ENCODE results near the gene OSMR. TPM values are rescaled to one million over a fixed set of nuclear protein-coding genes. Genes with fewer than 3 reads are reported as not detected.

The OSMR gene
- total RNA-seq, 1 donor from 2014 or later = 61.6 TPM

- no peak overlapping the region for H3K4me3 ChIP-seq
- H3K9me3 ChIP-seq = no peaks in the 10 kb centered on the region
- no peaks in the 10 kb centered on the region for H3K27me3 ChIP-seq (ENCODE audit: low read depth)
- no peak overlapping the region for H3K27ac ChIP-seq
- peaks cover 99% of the 10 kb centered on the region for H3K36me3 ChIP-seq
- intact Hi-C loops (cut with DNase I) = no loop called here
- H3K4me1 ChIP-seq = no peaks in the 10 kb centered on the region
- no peak for ATAC-seq
- TF ChIP-seq CTCF (IDR thresholded peaks at IDR 0.05) = no peak
- DNase-seq = no peak
Measured at GRCh38 chr5:38948501-38948900, 102.7 kb downstream of the OSMR start.

- H3K4me1 ChIP-seq = no peaks in the 10 kb centered on the region
- no peak for DNase-seq
- intact Hi-C loops (cut with DNase I) = no loop called here
- ATAC-seq = no peak
- H3K27ac ChIP-seq = no peak overlapping the region
- H3K4me3 ChIP-seq = no peak overlapping the region
- H3K27me3 ChIP-seq (ENCODE audit: low read depth) = no peaks in the 10 kb centered on the region
- TF ChIP-seq CTCF (IDR thresholded peaks at IDR 0.05) = no peak
- H3K9me3 ChIP-seq = no peaks in the 10 kb centered on the region
- peaks cover 99% of the 10 kb centered on the region for H3K36me3 ChIP-seq
Measured at GRCh38 chr5:38953426-38954012, 107.7 kb downstream of the OSMR start.

GRCh38 chr5:38961691-38962090 is 115.9 kb downstream of the OSMR start:
- peaks cover 94% of the 10 kb centered on the region for H3K36me3 ChIP-seq
- H3K9me3 ChIP-seq = no peaks in the 10 kb centered on the region
- no peak overlapping the region for H3K27ac ChIP-seq
- H3K4me1 ChIP-seq = no peaks in the 10 kb centered on the region
- DNase-seq = no peak
- intact Hi-C loops (cut with DNase I) = no loop called here
- ATAC-seq = no peak
- TF ChIP-seq CTCF (IDR thresholded peaks at IDR 0.05) = no peak
- no peak overlapping the region for H3K4me3 ChIP-seq
- no peaks in the 10 kb centered on the region for H3K27me3 ChIP-seq (ENCODE audit: low read depth)

- no peak for TF ChIP-seq CTCF (IDR thresholded peaks at IDR 0.05)
- H3K27ac ChIP-seq = no peak overlapping the region
- H3K27me3 ChIP-seq (ENCODE audit: low read depth) = no peaks in the 10 kb centered on the region
- no peaks in the 10 kb centered on the region for H3K4me1 ChIP-seq
- no peaks in the 10 kb centered on the region for H3K9me3 ChIP-seq
- peaks cover 82% of the 10 kb centered on the region for H3K36me3 ChIP-seq
- intact Hi-C loops (cut with DNase I) = no loop called here
- H3K4me3 ChIP-seq = no peak overlapping the region
- DNase-seq (no peak), ATAC-seq (no peak)
Measured at GRCh38 chr5:38968665-38969064, 122.9 kb downstream of the OSMR start.

- DNase-seq (no peak), ATAC-seq (no peak)
- intact Hi-C loops (cut with DNase I) = no loop called here
- no peaks in the 10 kb centered on the region for H3K4me1 ChIP-seq
- peaks cover 41% of the 10 kb centered on the region for H3K36me3 ChIP-seq
- TF ChIP-seq CTCF (IDR thresholded peaks at IDR 0.05) = no peak
- no peaks in the 10 kb centered on the region for H3K9me3 ChIP-seq
- no peaks in the 10 kb centered on the region for H3K27me3 ChIP-seq (ENCODE audit: low read depth)
- no peak overlapping the region for H3K27ac ChIP-seq
- H3K4me3 ChIP-seq = no peak overlapping the region
Measured at GRCh38 chr5:38978036-38978435, 132.2 kb downstream of the OSMR start.
